ENCODE results near the gene RAB11FIP3.

- TF ChIP-seq CTCF (conservative IDR thresholded peaks at IDR 0.05), result no peak
- TF ChIP-seq ZFX (IDR thresholded peaks at IDR 0.05), result no peak
These were observed 99.0 kb downstream of the RAB11FIP3 start for GRCh38 chr16:524274-525040.

All from C4-2B (cell line).